GM18511 (cell line): Measurements from ENCODE around the gene ARVCF.

Source experiments
- ATAC-seq: cut with Tn5 transposase; IDR thresholded peaks from one replicate; pipeline ENCODE4 v1.9.1; 2021; ENCODE audit warnings: mild to moderate bottlenecking, moderate library complexity; ENCODE audit not compliant: unreplicated experiment

The ARVCF gene

DNA sequence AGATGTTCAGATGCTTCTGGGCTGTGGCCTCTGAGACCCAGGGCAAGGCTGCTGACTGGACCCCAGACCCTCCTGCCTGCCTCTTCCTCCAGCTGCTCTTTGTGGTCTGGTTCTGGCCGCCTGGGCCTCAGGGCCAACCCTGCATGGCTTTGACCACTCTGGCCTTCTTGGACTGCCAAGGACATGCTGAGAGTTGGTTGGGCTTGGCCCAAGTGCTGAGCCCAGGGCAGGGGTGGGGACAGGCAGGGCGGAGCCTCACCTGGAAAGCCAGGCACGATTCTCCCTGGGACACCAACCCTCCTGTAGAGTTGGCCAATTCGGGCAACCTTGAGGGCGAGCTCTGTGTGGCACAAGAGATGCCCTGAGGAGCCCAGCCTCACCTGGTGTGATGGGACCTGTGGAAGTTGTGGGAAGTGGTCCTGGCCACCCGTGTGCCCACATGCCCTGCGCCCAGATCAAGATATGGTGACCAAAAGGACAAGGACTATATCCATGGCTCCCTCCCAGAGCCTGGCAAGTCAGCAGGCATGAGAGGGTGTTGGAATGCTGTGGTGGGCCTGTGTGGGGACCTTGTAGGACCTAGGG, 15.9 kb upstream of the ARVCF start:
- ATAC-seq: no peak

DNA sequence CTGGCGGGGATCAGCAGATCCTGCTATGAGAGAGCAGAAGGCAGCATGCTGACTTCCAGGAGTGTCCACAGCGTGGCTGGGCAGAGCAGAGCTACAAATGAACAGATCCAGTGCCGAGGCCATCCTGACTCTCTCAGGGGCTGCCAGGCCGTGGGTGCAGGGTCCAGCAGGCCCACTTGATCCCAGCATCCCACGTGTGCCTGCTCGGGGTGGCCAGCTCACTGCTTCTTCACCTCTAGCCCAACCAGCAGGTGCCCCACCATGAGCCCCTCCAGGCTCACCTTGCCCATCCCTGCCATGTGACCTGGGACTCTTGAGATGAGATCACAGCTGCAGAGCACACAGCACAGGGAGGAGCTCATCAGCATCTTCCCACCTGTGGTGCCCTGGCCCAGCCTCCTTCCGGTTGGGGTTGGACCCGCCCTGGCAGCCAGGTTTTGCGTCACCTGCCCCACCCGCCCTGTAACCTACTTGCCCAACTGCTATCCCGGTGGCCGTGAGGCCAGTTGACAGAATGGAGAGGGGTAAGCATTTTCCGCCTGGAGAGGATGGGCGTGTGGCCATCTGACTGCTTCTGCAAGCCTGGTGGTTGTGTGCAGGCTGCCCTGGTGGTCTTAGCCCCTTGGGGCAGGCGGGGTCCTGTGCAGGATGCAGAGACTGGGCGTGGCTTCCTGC, 15.2 kb upstream of the ARVCF start:
- no peak for ATAC-seq

DNA sequence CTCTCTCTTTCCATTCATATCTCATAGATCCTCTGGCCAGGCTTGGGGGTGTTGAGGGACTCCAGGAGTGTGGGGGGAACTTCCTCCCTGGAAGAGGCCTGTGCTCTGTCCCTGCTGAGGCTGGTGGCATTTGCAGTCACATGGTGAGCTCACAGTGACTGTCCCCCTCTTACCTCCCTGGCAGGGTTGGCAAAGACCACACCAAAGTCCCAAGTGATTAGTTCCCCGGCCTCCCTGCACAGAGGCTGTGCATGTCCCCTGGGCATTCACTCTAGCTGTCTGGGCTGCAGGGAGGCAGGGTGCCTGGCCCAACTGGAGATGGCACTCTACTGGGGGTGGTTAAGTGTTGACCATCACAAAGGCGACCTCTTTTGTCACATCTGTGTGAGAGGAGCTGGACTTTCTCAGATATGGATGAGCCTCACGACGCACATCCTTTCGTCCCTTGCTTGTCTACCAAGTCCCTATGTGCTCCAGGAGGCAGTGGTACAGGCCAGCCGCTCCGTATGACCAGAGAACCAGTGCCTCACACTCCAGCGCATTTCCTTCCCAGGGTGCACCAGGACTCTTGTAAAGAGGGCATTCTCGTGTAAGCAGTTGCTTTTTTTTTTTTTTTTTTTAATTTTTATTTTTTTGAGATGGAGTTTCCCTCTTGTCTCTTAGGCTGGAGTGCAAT, 13.1 kb upstream of the ARVCF start:
- ATAC-seq: no peak

DNA sequence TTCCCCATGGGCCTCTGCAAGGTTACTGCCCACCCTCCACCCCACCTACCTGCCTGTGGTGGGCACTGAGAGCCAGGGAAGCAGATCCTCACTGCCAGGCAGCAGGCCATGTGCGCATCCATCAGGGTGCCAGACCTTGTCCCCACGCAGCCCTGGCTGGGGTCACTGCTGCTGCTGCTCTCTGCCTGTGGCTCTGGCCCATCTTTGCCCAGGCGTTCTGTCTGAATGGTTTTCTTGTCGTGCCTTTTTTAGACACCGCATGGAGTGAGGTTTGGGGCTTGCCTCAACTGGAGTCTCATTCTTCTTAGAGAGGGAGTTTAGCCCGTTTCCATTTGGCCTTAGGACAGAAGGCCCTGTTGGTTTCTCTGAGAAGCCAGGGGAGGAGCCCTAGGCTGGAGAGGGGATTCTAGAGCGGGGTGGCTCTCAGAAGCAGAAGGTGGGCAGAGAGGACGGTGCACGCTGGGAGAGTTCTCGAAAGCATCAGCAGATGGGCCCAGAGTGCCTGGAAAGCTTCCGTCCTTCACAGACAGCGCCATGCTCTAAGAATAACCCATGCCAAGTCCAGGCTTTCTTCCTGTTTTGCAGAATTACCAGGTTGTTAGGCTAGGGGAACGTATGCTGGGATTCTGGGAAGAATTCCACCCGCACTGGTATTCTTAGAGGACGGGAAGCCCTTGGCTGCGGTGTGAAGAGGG, 12.4 kb upstream of the ARVCF start:
- no peak for ATAC-seq

DNA sequence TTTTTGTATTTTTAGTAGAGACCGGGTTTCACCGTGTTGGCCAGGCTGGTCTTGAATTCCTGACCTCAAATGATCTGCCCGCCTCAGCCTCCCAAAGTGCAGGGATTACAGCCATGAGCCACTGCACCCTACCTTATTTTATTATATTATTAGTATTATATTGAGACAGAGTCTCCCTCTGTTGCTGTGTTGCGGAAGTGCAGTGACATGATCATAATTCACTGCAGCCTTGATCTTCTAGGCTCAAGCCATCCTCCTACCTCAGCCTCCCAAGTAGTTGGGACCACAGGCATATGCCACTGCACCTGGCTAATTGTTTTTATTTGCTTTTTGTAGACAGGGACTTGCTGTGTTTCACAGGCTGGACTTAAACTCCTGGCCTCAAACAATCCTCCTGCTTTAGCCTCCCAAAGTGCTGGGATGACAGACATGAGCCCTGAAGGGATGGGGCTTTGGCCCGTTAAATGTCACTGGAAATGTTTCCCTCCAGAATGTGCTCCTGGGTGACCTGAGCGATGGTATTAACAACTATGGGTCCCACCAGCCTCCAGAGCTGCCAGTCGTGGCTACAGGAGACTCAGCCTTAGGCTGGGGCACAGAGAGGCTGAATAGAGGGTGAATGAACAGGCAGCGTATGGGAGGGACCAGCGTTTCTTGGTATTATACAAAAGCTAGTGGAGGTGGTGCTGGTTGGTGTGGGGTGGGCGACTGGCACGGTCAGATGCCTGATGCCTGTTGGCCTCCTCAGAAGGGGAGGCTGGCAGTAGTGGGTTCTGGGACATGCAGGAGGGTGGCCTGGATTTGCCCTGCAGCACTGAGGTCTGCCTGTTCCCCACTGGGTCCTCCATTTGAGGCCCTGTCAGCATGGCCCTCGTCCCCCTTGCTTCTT, 11.6 kb upstream of the ARVCF start:
- ATAC-seq: no peak

DNA sequence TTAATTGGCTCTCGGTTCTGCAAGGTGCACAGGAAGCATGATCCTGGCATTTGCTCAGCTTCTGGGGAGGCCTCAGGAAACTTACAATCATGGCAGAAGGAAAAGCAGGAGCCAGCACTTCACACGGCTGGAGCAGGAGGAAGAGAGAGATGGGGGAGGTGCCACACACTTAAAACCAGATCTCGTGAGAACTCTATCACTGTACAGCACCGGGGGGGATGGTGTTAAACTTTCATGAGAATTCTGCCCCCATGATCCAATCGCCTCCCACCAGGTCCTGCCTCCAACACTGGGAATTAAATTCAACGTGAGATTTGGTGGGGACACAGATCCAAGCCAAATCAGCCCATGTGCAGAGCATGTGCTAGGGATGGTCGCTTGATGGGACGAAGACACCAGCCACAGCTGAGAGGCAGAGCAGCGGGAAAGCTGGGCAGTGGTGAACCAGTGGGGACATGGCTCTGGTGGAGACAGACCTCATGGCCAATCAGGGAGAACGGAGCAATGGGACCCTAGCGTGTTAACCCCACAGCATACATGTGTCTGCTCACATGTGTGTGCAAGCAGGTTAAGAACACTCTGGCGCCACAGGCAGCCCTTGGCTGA, 10.5 kb upstream of the ARVCF start:
- ATAC-seq: no peak

DNA sequence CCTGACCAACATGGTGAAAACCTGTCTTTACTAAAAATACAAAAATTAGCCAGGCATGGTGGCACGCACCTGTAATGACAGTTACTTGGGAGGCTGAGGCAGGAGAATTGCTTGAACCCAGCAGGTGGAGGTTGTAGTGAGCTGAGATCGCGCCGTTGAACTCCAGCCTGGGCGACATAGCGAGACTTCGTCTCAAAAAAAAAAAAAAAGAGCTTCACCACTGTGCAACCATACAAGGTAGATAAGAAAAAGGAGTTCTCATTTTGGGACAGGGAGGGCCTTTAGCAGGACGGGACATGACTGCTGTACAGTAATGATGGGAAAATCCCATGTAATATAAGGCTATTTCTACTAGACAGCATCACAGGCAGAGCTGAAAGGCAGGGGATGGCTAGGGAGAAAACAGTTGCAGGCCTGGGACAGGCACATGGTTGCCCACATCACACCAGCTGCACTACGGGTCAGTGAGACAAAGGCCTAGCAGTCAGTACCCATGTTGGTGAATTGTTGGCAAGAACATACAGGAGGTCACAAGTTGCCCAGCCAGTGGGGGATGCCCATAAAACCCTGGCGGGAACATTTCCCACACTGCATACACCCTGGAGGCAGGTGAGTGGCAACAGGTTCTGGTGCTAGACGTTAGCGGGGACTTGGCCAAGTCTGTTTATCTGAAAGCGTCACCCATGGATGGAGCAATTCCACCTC, 9.7 kb upstream of the ARVCF start:
- ATAC-seq: no peak

DNA sequence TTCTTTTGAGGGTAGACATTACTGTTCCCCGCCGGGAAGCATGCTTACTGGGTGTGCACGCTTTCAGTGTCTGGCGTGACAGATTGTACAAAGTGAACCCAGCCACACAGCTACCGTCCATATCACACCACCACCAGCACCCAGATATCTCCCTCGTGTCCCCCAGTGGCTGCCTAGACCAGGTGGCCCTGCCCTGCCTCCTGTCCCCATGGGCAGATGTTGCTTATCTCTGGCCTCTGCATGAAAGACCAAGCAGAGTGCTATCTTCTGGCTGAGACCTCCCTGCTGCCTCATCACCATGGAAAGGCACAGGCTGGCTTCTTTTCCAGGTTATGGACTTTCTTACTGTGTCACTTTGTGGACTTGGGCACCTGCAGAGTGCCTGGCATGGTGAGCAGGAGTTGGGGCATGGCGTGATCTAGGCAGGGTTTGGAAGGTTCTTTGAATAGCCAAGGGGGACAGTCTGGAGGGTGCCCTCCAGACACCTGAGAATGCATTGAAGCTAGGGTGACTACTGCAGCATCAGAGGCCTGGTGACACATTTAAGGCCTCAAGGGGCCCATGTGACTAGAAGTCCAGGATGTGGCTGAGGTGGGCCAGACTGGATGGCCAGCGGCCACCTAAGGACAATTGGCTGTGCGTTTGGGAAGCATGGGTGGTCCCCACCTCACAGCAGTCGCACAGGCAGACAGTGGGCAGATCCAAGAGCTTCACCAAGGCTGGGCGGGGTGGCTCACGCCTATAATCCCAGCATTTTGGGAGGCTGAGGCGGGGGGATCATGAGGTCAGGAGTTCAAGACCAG, 9.0 kb upstream of the ARVCF start:
- ATAC-seq: no peak

DNA sequence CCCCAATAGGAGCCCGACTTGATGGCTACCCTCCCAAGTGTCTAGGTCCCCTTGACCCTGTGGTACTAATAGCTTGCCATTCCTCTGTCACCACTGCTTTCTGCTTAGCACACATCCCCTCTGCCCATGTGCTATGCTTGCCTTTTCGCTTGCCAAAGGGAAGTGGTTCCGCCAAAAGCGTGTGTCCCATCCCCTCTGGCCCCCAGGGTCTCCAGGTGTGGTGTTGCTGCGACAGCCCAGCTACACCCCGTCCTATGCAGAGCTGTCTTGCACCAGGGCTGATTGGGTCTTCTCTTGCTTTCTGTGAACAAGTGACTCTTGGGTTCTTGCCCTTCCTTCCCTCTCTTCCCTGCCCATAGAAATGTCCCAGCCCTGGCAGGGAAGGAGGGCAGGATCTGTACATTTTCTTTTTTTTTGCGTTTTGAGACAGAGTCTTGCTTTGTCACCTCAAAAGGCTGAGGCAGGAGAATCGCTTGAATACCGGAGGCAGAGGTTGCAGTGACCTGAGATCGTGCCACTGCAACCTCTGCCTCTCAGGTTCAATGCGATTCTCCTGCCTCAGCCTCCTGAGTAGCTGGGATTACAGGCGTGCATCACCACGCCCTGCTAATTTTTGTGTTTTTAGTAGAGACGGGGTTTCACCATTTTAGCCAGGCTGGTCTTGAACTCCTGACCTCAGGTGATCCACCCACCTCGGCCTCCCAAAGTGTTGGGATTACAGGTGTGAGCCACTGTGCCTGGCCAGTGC, 8.2 kb upstream of the ARVCF start:
- ATAC-seq: no peak

DNA sequence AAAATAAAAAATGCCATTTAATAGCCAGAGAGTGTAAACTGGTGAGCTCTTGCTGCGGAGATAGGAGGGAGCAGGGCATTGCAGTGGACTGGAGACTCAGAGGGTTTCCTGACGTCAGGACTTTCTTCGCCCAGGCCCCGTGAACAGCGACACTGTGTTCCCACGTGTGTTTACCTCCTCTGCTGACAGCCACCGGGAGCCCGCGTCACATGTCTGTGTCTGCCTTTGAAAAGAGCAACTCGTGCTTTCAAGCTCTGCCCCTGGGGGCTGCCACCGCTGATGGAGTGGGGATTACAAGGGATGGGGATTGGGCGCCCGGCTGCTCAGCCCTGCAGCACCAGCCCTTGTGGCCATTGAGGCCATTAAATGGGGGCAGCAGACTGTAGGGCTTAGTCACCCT, 7.6 kb upstream of the ARVCF start:
- no peak for ATAC-seq

DNA sequence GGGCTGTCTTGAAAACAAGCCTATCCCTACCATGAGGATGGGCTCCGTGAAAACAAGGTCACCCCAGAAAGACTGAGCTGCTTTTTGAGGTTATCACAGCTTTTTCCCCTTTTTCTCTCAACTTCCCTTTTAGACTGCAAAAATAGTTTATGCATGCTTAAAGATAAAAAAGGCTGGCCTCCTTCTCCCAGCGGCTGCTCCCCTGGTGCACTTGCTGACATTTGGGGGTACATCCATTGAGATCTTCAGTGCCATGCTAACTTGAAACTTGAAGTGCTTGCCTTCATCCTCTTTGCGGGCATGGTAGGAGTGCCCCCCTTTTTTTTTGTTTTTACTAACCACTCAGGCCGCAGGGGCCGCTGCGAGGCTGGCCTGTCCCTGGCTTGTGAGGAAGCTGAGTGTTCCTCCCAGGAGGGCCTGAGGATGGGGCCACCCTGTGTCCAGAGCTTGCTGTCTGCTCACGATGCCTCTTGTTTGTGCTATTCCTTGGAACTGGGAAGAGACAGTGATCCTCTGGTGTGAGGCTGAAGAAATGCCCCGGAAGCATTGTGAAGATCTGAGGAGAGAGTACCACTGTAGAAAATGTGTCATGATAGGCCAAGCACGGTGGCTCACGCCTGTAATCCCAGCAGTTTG, 6.5 kb upstream of the ARVCF start:
- no peak for ATAC-seq

DNA sequence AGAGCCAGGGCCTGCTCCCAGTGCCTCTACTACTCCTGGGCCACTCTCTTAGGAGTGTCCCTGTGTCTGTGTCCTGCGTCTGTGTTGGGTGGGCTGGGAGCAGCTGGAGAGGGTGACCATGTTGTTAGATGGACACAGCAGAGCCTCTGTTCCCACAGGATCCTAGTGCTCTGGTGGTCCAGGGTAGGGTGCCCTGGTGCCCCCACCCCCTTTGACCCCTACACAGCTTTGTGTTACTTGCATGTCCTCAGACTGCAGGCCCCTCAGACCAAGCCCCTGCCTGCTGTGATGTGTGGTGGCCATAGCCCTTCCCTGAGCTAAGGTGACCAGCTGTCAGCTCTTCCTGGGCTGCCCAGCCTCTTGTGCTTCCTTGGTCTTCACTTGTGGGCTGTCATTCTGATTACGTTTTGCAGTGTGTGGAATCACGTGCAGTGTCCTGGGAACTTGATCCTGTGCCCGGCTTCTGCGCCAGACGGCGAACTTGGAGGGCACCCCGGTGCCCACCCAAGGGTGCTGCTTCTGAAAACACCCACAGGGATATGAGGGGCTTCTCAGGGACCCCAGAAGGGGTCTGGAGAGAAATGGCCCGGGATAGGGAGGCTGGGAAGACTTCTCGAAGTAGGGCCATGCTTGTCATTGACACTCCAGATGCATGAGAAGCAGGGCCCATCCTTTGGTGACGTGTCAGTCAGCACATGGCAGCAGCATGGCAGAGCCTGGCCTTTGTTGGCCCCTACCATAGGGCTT, 5.8 kb upstream of the ARVCF start:
- ATAC-seq: no peak

DNA sequence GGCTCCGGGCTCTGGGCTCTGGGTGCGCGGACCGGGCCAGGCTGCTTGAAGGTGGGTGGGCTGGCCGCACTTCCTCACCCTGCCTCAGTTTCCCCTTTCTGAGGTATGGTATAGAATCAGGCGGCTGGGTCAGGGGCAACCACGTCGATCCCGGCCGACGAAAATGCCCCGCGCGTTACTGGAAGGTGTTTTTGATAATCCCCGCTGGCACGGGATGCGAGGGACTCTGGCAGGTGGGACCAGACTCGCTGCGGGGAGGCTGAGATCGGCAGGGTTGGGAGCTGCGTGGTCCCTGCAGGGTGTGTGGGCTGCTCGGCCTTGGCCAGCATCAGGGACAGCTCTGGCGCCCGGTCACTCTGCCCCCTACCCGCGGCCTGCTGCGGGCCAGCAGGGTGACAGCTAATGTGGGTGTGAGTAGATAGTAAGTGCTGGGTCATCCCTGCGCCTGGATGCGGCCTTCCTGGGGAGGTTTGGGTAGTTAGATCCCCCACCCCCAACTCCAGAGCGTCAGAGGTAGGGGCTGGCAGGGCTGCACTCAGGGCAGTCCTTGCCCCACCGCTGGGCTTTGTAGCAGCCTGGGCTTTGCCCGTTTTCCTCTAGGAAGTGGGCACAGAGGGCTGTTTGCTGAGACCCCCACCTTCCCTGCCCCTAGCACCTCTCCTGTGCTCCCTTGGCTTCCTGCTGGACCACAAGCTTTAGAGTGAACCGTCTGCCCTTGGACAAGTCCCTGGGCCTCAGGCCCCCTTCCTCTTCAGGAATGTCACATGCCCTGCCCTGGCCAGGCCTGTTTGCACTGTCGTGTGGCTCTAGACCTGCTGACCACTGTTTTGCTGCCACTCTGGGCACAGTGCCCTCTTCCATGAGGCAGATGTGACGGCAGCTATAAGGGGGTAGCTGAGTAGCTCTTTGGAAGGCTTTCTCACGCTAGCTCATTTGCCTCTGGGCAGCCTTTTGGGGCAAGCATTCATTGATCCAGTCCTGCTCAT, 4.9 kb upstream of the ARVCF start:
- ATAC-seq: no peak

DNA sequence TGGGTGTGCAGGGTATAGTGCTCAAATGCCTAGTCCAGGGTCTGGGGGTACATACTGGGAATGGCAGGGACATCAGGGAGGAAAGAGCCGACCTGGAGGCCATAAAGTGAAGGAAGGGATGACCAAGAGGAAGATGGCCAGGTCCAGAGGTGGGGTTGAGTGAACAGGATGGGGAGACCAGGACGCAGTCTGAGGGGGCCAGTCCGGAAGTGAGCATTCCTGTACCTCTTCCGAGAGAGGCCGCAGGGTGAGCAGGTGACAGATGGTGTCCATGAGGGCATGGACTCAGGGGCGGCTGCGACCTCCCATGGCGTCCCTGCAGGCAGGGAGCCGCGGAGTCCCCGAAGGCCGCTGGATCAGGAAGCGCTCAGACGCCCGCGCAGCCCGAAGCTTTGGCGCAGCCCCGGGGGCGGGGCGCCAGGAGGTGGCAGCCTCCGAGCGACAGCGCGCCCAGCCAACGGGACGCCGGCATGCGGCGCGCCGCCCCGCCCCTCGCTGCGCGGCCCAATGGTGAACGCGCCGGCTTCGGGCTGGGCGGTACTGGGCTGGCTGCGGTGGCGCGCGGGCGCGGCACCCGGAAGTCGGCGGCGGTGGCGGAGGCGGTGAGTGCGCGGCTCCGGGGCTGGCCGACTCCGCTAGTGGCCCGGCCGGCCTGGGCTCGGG, 4.0 kb upstream of the ARVCF start, which contains the start of gene TANGO2:
Gene TANGO2 (plus strand): TSS at position 578 of the 663 bp plus-strand sequence. CDS start 15,689 bp downstream, outside the sequence.
- peak; percentile 84 for ATAC-seq
